A549 (cell line): ENCODE measurements around the gene RECK. TPM values are rescaled to one million over a fixed set of nuclear protein-coding genes. Genes with fewer than 3 reads are reported as not detected.

Experiments
- ATAC-seq, 2 experiments: fragments of 200-7000 bp in 1 of 2; fragments of >200 bp in 1 of 2; cut with Nextera tagmentation in 1 of 2; cut with Tn5 transposase in 1 of 2; 3 replicates each; pipeline versions ENCODE4 v1.8.0 to v1.9.1; 2018 to 2020; ENCODE audit warnings: mild to moderate bottlenecking in 1 of 2, moderate library complexity in 1 of 2
- CTCF ChIA-PET: fragments of 300-600 bp; sonication (Branson Sonifier 250); formaldehyde crosslinking; extraction: SDS; loops from one replicate; lab custom pipeline; 2021; ENCODE audit warnings: antibody characterized with exemption, inconsistent platforms; lab: Yijun Ruan, JAX
- POLR2A ChIA-PET: fragments of 350-600 bp; formaldehyde crosslinking; extraction: SDS; loops from one replicate; lab custom pipeline; 2021; ENCODE audit warnings: antibody characterized with exemption, inconsistent platforms; lab: Yijun Ruan, JAX
- DNase-seq, 2 experiments: peaks; one replicate each; pipeline versions ENCODE4 v3.0.0 to v3.0.0-alpha.2; 2011 to 2016; ENCODE audit warnings: low read depth in 1 of 2, low spot score in 1 of 2
- FAIRE-seq: peaks from 2 replicates; lab custom pipeline; 2011; peaks lifted over from hg19 to GRCh38; lab: Jason Lieb, UNC
- H3K27ac ChIP-seq, 2 experiments: fragments of >200 bp; sonication (Bioruptor Twin); formaldehyde crosslinking; 3 replicates each; pipeline ENCODE4 v1.5.1; 2016 to 2017
- H3K4me1 ChIP-seq: fragments of >200 bp; sonication (Bioruptor Twin); formaldehyde crosslinking; 3 replicates; pipeline ENCODE4 v1.6.1; 2016
- H3K4me2 ChIP-seq: fragments of >200 bp; sonication (Bioruptor Twin); formaldehyde crosslinking; 3 replicates; pipeline ENCODE4 v1.6.1; 2016
- H3K4me3 ChIP-seq: fragments of >200 bp; sonication (Bioruptor Twin); formaldehyde crosslinking; 3 replicates; pipeline ENCODE4 v1.5.1; 2016
- H3K9me3 ChIP-seq: fragments of >200 bp; sonication (Bioruptor Twin); formaldehyde crosslinking; 3 replicates; pipeline ENCODE4 v1.6.1; 2016
- CBX2 ChIP-seq: fragments of 200-600 bp; sonication (generic); IDR thresholded peaks from 2 replicates; pipeline ENCODE4 v1.6.1; 2016; ENCODE audit warnings: low read depth, mild to moderate bottlenecking, borderline replicate concordance
- CBX8 ChIP-seq: fragments of 200-600 bp; sonication (generic); IDR thresholded peaks from 2 replicates; pipeline ENCODE4 v1.6.1; 2016
- CEBPB ChIP-seq, 2 experiments: fragments of >200 bp in 1 of 2; sonication (Bioruptor Twin) in 1 of 2; formaldehyde crosslinking in 1 of 2; IDR thresholded peaks; 2 replicates each; pipeline ENCODE4 v1.6.1; 2012 to 2016
- EHF ChIP-seq: fragments of 250-450 bp; sonication (Bioruptor Pico); IDR thresholded peaks from 2 replicates; pipeline ENCODE4 v1.5.0; 2020; ENCODE audit warnings: mild to moderate bottlenecking
- FOSB ChIP-seq: fragments of 250-450 bp; sonication (Bioruptor Pico); IDR thresholded peaks from 2 replicates; pipeline ENCODE4 v1.5.0; 2020; ENCODE audit warnings: mild to moderate bottlenecking, moderate library complexity
- FOXS1 ChIP-seq: fragments of 250-450 bp; sonication (Bioruptor Pico); IDR thresholded peaks from 2 replicates; pipeline ENCODE4 v1.5.0; 2020; ENCODE audit warnings: mild to moderate bottlenecking, moderate library complexity
- HEYL ChIP-seq: fragments of 250-450 bp; sonication (Bioruptor Pico); IDR thresholded peaks from 2 replicates; pipeline ENCODE4 v1.8.0; 2021; ENCODE audit warnings: mild to moderate bottlenecking, moderate library complexity
- JUN ChIP-seq, 2 experiments: fragments of >200 bp; sonication (Bioruptor Twin); formaldehyde crosslinking; IDR thresholded peaks; 2 replicates in 1 of 2; 3 replicates in 1 of 2; pipeline ENCODE4 v1.6.1; 2016 to 2017
- MAFK ChIP-seq: fragments of 450-650 bp; IDR thresholded peaks from 2 replicates; pipeline ENCODE4 v1.6.1; 2014; ENCODE audit not compliant: partially characterized antibody
- MYC ChIP-seq: IDR thresholded peaks from 2 replicates; pipeline ENCODE4 v1.6.1; 2012; ENCODE audit warnings: mild to moderate bottlenecking, inconsistent platforms, low read length, improper control_type of control experiment, borderline replicate concordance
- NFE2L2 ChIP-seq: fragments of 150-350 bp; conservative IDR thresholded peaks from 2 replicates; pipeline ENCODE4 v1.6.1; 2014; ENCODE audit warnings: low read length
- PHF8 ChIP-seq: fragments of 200-600 bp; sonication (generic); IDR thresholded peaks from 2 replicates; pipeline ENCODE4 v1.6.1; 2016; ENCODE audit warnings: low read depth, mild to moderate bottlenecking, antibody characterized with exemption, moderate library complexity, borderline replicate concordance
- RARB ChIP-seq: fragments of 250-450 bp; sonication (Bioruptor Pico); IDR thresholded peaks from 2 replicates; pipeline ENCODE4 v1.8.0; 2021; ENCODE audit warnings: mild to moderate bottlenecking, moderate library complexity
- REST ChIP-seq: fragments of 200-600 bp; sonication (generic); IDR thresholded peaks from 2 replicates; pipeline ENCODE4 v1.6.1; 2016; ENCODE audit warnings: antibody characterized with exemption, mild to moderate bottlenecking, moderate library complexity
- RFX5 ChIP-seq: fragments of 450-650 bp; IDR thresholded peaks from 2 replicates; pipeline ENCODE4 v1.7.1; 2014; ENCODE audit warnings: antibody characterized with exemption, mild to moderate bottlenecking, moderate library complexity
- WGBS: methylation state at CpG from one replicate; pipeline ENCODE4 v1.1.6; 2017; ENCODE audit errors: missing lambda C conversion rate; 5-methylcytosine and 5-hydroxymethylcytosine counted together
- polyA plus RNA-seq, 4 experiments: library from polyadenylated mRNA; depleted of rRNA in 3 of 4; stranded (reverse); fragments of >200 nt; fragmentation: RNase III in 1 of 4; extraction: RNeasy Plus Mini Kit Qiagen cat#74134 plus additional on column Dnase treatment in 1 of 4; gene quantifications; 2 replicates in 3 of 4; 3 replicates in 1 of 4; pipeline ENCODE4 v1.2.3, GENCODE V29; 2011 to 2017
- TF ChIP-seq, protein P1 (sequence below): fragments of 250-450 bp; sonication (Bioruptor Pico); IDR thresholded peaks from 2 replicates; pipeline ENCODE4 v1.5.0; 2020; ENCODE audit warnings: low read depth, mild to moderate bottlenecking, moderate library complexity
- TF ChIP-seq, protein P2 (sequence below): fragments of >200 bp; sonication (Bioruptor Twin); formaldehyde crosslinking; IDR thresholded peaks from 2 replicates; pipeline ENCODE4 v1.6.1; 2016
- TF ChIP-seq, protein P3 (sequence below): fragments of >200 bp; sonication (Bioruptor Twin); formaldehyde crosslinking; IDR thresholded peaks from 3 replicates; pipeline ENCODE4 v1.5.1; 2016
- TF ChIP-seq, protein P4 (sequence below): fragments of 150-350 bp; IDR thresholded peaks from 2 replicates; pipeline ENCODE4 v1.6.1; 2014; ENCODE audit warnings: low read depth, mild to moderate bottlenecking, low read length

RECK gene
- polyA plus RNA-seq, 2 of the 4 experiments (the other 2 are of a cell fraction): 5.0 to 8.7 TPM

DNA sequence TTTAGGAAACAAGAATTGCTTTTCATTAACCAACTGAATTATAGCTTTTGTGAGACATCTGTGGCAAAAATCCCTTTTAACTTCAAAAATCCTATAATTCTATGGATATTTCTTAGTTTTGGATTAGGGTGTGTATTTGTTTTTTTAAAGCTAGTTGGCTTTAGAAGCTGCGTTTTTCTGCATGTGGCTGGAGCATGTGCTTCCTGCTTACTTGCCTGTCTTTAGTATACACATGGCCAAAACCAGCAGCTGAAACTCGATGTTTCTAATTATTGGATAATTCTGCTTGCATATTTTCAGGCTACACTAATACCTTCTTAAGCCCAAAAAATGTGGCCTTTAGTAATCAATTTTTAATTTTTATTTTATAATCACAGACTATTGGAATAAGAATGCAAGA, 8.9 kb downstream of the RECK start (continued):
- TF ChIP-seq, protein P1, sequence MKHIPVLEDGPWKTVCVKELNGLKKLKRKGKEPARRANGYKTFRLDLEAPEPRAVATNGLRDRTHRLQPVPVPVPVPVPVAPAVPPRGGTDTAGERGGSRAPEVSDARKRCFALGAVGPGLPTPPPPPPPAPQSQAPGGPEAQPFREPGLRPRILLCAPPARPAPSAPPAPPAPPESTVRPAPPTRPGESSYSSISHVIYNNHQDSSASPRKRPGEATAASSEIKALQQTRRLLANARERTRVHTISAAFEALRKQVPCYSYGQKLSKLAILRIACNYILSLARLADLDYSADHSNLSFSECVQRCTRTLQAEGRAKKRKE (CRISPR knock-in tag): no peak

DNA sequence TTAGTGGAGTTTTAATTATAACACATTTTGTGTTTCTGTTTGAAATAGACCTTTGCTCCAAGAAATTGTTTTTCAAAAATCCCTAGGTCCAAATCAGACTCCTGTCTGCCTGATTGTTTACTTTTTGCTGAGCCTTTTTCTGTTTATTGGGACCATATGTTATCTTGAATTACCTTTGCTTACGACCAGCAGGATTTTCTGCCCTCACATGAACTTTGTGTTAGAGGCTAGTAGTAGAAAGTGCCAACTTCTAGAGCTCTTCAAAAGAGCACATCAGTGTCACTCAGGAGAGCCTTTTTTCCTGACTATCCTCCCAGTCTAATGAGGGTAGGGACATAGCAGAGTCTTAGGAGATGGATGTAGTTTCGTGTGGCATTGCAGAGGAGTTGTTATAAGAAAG, 10.2 kb downstream of the RECK start:
- Histone ChIP-seq H3K27ac (no peak overlapping the region), H3K9me3 (no peaks in the 10 kb centered on the region), H3K4me3 (no peak overlapping the region), H3K4me1 (no peaks in the 10 kb centered on the region), H3K4me2 (no peak overlapping the region)
- ChIA-PET CTCF (interaction anchor here (0.7 kb wide), 1 partner anchor 23 kb away, joined by 3 read pairs; no protein-coding TSS in a partner anchor), POLR2A (no interaction called here)
- no peak for TF ChIP-seq REST
- TF ChIP-seq PHF8: no peak
- no peak for TF ChIP-seq FOXS1
- no peak for TF ChIP-seq HEYL (CRISPR knock-in tag)
- no peak for TF ChIP-seq RARB (CRISPR knock-in tag)
- no peak for ATAC-seq
- WGBS: 36% methylated on average over 2 of the region's 2 CpGs
- no peak for FAIRE-seq
- DNase-seq: no peak

GRCh38 chr9:36049408-36049807, 12.7 kb downstream of the RECK start:
- no peak overlapping the region for H3K4me3 ChIP-seq
- WGBS: 80% methylated on average over 4 of the region's 4 CpGs
- ATAC-seq (no peak), DNase-seq (no peak), FAIRE-seq (no peak)
- no peaks in the 10 kb centered on the region for H3K9me3 ChIP-seq
- POLR2A ChIA-PET: no interaction called here
- no peak overlapping the region for H3K4me2 ChIP-seq
- TF ChIP-seq JUN (IDR thresholded peaks at IDR 0.05) (no peak), EHF (CRISPR knock-in tag) (no peak), MAFK (no peak), MYC (no peak), FOSB (no peak), NFE2L2 (no peak), CBX2 (no peak), CEBPB (IDR thresholded peaks at IDR 0.05) (no peak), RFX5 (no peak), CBX8 (no peak)
- TF ChIP-seq, protein P2, sequence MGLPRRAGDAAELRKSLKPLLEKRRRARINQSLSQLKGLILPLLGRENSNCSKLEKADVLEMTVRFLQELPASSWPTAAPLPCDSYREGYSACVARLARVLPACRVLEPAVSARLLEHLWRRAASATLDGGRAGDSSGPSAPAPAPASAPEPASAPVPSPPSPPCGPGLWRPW: no peak
- TF ChIP-seq, protein P3, sequence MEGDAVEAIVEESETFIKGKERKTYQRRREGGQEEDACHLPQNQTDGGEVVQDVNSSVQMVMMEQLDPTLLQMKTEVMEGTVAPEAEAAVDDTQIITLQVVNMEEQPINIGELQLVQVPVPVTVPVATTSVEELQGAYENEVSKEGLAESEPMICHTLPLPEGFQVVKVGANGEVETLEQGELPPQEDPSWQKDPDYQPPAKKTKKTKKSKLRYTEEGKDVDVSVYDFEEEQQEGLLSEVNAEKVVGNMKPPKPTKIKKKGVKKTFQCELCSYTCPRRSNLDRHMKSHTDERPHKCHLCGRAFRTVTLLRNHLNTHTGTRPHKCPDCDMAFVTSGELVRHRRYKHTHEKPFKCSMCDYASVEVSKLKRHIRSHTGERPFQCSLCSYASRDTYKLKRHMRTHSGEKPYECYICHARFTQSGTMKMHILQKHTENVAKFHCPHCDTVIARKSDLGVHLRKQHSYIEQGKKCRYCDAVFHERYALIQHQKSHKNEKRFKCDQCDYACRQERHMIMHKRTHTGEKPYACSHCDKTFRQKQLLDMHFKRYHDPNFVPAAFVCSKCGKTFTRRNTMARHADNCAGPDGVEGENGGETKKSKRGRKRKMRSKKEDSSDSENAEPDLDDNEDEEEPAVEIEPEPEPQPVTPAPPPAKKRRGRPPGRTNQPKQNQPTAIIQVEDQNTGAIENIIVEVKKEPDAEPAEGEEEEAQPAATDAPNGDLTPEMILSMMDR: no peak
- TF ChIP-seq, protein P4, sequence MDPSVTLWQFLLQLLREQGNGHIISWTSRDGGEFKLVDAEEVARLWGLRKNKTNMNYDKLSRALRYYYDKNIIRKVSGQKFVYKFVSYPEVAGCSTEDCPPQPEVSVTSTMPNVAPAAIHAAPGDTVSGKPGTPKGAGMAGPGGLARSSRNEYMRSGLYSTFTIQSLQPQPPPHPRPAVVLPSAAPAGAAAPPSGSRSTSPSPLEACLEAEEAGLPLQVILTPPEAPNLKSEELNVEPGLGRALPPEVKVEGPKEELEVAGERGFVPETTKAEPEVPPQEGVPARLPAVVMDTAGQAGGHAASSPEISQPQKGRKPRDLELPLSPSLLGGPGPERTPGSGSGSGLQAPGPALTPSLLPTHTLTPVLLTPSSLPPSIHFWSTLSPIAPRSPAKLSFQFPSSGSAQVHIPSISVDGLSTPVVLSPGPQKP: no peak
- CTCF ChIA-PET: interaction anchor here (0.7 to 1.0 kb wide), 3 partner anchors 10 to 450 kb away, joined by 4 read pairs; no protein-coding TSS in a partner anchor
- peaks cover 8% of the 10 kb centered on the region for H3K4me1 ChIP-seq
- no peak overlapping the region for H3K27ac ChIP-seq
